ENCODE measurements around the gene TSPOAP1.

GRCh38 chr17:58340405-58340876 lies 11.8 kb upstream of the TSPOAP1 start:
- no peak for TF ChIP-seq CTCF (IDR thresholded peaks at IDR 0.05)
- no peak for TF ChIP-seq POLR2A (IDR thresholded peaks at IDR 0.05)

All from testis (tissue), 2 donors.